Measurements from ENCODE around the gene SORCS2. TPM values are rescaled to one million over a fixed set of nuclear protein-coding genes. Genes with fewer than 3 reads are reported as not detected.

SORCS2 gene
- total RNA-seq, 4 donors from 2014 or later: 1.1 to 2.5 (median 2.0) TPM

GRCh38 chr4:7693237-7693608 is 500.9 kb downstream of the SORCS2 start:
- 68 to 93% methylated on average over 5 of the region's 6 CpGs for WGBS, 2 donors
- no peaks in the 10 kb centered on the region for H3K36me3 ChIP-seq
- intact Hi-C loops (cut with DNase I): no loop called here
- no peaks in the 10 kb centered on the region for H3K4me1 ChIP-seq
- no peak for DNase-seq
- no peaks in the 10 kb centered on the region for H3K9me3 ChIP-seq
- H3K4me3 ChIP-seq: no peak overlapping the region
- TF ChIP-seq, protein P1, sequence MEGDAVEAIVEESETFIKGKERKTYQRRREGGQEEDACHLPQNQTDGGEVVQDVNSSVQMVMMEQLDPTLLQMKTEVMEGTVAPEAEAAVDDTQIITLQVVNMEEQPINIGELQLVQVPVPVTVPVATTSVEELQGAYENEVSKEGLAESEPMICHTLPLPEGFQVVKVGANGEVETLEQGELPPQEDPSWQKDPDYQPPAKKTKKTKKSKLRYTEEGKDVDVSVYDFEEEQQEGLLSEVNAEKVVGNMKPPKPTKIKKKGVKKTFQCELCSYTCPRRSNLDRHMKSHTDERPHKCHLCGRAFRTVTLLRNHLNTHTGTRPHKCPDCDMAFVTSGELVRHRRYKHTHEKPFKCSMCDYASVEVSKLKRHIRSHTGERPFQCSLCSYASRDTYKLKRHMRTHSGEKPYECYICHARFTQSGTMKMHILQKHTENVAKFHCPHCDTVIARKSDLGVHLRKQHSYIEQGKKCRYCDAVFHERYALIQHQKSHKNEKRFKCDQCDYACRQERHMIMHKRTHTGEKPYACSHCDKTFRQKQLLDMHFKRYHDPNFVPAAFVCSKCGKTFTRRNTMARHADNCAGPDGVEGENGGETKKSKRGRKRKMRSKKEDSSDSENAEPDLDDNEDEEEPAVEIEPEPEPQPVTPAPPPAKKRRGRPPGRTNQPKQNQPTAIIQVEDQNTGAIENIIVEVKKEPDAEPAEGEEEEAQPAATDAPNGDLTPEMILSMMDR (IDR thresholded peaks at IDR 0.05): no peak
- no peak for TF ChIP-seq POLR2A (IDR thresholded peaks at IDR 0.05)
- no peak overlapping the region for H3K27ac ChIP-seq
- peaks cover 0 to 16% (median 0%) of the 10 kb centered on the region in 4 donors for H3K27me3 ChIP-seq

DNA sequence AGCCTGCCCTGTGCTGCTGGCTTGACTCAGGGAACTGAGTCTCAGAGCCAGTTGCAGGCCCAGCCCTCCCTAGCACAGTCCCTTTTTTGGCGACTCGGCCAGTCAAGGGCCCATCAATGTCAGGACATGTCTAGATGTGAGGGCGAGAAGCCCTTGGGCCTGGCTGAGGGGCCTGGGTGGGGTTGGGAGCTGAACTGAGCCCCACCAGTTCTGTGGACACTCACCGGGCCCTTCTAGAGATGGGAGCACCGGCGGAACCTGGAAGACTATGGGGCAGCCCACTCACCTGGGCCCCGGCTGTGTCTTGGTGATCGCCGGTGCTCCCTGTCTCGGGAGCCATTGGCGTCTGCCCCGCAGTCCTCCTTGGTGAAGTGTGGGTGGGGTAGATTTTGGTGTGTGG is 501.4 kb downstream of the SORCS2 start:
- Histone ChIP-seq H3K36me3 (no peaks in the 10 kb centered on the region), H3K27me3 (peaks cover 0 to 19% (median 0%) of the 10 kb centered on the region in 4 donors), H3K4me1 (no peaks in the 10 kb centered on the region), H3K4me3 (no peak overlapping the region), H3K27ac (no peak overlapping the region), H3K9me3 (no peaks in the 10 kb centered on the region)
- DNase-seq: no peak
- 95% methylated on average over 4 of the region's 12 CpGs; no CpG with 5 or more reads in 1 of the 2 donors for WGBS, 2 donors
- TF ChIP-seq POLR2A (IDR thresholded peaks at IDR 0.05): no peak
- TF ChIP-seq, protein P1 (IDR thresholded peaks at IDR 0.05): no peak
- intact Hi-C loops (cut with DNase I): no loop called here

- intact Hi-C loops (cut with DNase I): no loop called here
- 84 to 87% methylated on average over 13 of the region's 13 CpGs for WGBS, 2 donors
- TF ChIP-seq, protein P1 (IDR thresholded peaks at IDR 0.05): no peak
- TF ChIP-seq POLR2A (IDR thresholded peaks at IDR 0.05): no peak
- Histone ChIP-seq H3K27me3 (peaks cover 0 to 25% (median 0%) of the 10 kb centered on the region in 4 donors), H3K4me1 (peaks cover 0 to 1% (median 0%) of the 10 kb centered on the region in 3 donors), H3K4me3 (no peak overlapping the region), H3K27ac (no peak overlapping the region), H3K9me3 (no peaks in the 10 kb centered on the region), H3K36me3 (no peaks in the 10 kb centered on the region)
- no peak for DNase-seq
Measured at GRCh38 chr4:7694324-7694723, 502.0 kb downstream of the SORCS2 start.

DNA sequence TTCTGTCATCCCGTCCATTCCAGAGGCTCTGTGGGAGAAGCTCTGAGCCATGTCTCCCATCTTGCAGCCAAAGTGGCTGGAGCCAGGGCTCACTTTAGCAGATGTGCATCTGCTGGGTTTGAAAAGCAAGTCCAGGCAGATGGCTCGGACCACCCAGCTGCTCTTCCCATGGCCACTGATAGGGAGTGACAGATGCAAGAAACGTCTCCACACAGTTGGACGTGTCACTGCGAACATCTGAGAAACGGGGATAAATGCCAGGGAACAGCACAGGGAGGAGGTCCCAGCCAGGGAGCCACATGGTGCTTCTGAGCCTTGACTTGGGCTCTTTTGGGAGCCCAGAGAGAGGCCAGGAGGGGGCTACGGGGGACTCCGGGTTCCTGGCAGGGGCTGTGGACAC is 505.0 kb downstream of the SORCS2 start:
- WGBS, 2 donors: 58 to 59% methylated on average over 4 to 7 of the region's 8 CpGs
- H3K4me1 ChIP-seq: peaks cover 0 to 3% (median 0%) of the 10 kb centered on the region in 3 donors
- no peak for DNase-seq
- no peak overlapping the region for H3K27ac ChIP-seq
- TF ChIP-seq, protein P1 (IDR thresholded peaks at IDR 0.05): no peak
- TF ChIP-seq POLR2A (IDR thresholded peaks at IDR 0.05): no peak
- intact Hi-C loops (cut with DNase I): no loop called here
- H3K27me3 ChIP-seq: peaks cover 0 to 48% (median 0%) of the 10 kb centered on the region in 4 donors
- no peaks in the 10 kb centered on the region for H3K9me3 ChIP-seq
- no peak overlapping the region for H3K4me3 ChIP-seq
- H3K36me3 ChIP-seq: no peaks in the 10 kb centered on the region

DNA sequence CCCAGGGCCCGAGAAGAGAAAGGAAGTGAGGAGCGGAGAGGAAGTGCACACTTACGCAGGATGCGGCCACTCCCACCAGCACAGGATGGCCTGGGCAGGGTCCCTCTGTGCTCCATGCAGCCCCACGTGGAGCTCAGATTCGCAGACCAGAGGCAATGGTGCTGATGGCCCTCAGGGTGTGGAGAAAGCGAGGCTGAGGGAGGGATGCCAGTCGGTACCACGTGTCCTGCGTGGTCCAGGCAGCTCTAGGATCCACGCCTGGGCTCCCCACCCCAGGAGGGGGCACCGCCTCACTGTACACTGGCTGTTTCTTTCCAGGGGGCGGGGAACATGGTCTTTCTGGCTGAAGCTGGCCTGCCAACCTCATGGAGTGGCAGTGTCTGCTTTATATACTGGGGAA is 505.5 kb downstream of the SORCS2 start:
- Histone ChIP-seq H3K9me3 (no peaks in the 10 kb centered on the region), H3K27me3 (peaks cover 0 to 48% (median 0%) of the 10 kb centered on the region in 4 donors), H3K27ac (no peak overlapping the region), H3K4me3 (no peak overlapping the region), H3K4me1 (peaks cover 0 to 3% (median 0%) of the 10 kb centered on the region in 3 donors), H3K36me3 (no peaks in the 10 kb centered on the region)
- intact Hi-C loops (cut with DNase I): no loop called here
- TF ChIP-seq POLR2A (IDR thresholded peaks at IDR 0.05): no peak
- TF ChIP-seq, protein P1 (IDR thresholded peaks at IDR 0.05): no peak
- 68 to 76% methylated on average over 6 of the region's 13 CpGs for WGBS, 2 donors
- DNase-seq: no peak

Data from esophagus squamous epithelium (tissue), 5 donors.